GM19328 (cell line): Measurements from ENCODE around the gene MRRF.
"Not testable (repeated sequence)": the region's sequence is repeated elsewhere in the genome, so short reads cannot be mapped to it uniquely, and the experiment has no call there.

Source experiments
- ATAC-seq: cut with Tn5 transposase; IDR thresholded peaks from one replicate; pipeline ENCODE4 v1.9.1; 2021; ENCODE audit warnings: mild to moderate bottlenecking, moderate library complexity; ENCODE audit not compliant: unreplicated experiment

Gene MRRF

GRCh38 chr9:122274055-122274454, 9.4 kb downstream of the MRRF start:
- ATAC-seq: no peak

DNA sequence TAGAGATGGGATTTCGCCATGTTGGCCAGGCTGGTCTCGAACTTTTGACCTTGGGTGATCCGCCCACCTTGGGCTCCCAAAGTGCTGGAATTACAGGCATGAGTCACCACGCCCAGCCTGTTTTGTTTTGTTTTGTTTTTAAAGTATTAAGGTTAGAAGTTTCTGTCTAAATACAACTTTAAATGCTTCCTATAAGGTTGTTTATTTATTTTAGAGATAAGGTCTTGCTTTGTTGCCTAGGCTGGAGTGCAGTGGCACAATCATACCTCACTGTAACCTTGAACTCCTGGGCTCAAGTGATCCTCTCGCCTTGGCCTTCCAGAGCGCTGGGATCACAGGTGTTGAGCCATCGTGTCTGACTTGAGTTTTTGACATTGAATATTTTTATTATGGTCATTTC, 11.4 kb downstream of the MRRF start:
- no peak for ATAC-seq

DNA sequence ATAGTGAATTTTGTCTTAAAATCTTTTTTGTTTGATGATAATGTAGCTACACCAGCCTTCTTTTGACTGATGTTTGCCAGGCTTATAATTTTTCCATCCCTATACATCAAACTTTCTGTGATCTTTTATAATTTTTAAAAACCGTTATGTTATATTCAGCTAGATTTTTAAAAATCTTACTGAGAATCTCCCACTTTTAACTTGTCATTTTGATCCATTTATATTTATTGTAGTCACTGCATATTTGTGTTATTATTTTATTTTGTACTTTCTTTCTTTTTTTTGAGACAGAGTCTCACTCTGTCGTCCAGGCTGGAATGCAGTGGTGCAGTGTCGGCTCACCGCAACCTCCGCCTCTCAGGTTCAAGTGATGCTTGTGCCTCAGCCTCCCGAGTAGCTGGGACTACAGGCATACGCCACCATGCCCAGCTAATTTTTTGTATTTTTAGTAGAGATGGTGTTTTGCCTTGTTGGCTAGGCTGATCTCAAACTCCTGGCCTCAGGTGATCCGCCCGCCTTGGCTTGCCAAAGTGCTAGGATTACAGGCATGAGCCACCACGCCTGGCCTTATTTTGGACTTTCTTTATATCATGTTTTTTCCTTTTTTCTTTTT, 12.7 kb downstream of the MRRF start:
- no peak for ATAC-seq

GRCh38 chr9:122281368-122281767, 16.7 kb downstream of the MRRF start:
- no peak for ATAC-seq

- ATAC-seq: no peak
These were observed 22.1 kb downstream of the MRRF start for GRCh38 chr9:122286764-122287163.

- ATAC-seq: no peak
These were observed 22.6 kb downstream of the MRRF start for GRCh38 chr9:122287214-122287720.

DNA sequence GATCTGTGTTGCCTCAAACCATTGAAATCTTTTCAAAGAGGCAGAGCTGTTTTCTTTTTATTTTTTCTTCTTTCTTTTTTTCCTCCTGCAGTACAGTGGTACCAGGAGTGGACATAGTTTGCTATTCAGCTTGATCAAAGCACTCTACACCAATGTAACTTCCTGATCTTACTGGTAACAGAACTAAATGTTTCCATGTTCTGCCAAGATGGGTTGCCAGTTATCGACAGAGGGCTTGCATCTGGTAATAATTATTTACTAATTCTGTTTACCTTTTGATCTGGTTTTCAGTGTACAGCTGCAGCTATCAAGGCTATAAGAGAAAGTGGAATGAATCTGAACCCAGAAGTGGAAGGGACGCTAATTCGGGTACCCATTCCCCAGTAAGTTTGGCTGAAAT, 26.8 kb downstream of the MRRF start:
- no peak for ATAC-seq

- no peak for ATAC-seq
These were observed 29.8 kb downstream of the MRRF start for GRCh38 chr9:122294531-122294930.

DNA sequence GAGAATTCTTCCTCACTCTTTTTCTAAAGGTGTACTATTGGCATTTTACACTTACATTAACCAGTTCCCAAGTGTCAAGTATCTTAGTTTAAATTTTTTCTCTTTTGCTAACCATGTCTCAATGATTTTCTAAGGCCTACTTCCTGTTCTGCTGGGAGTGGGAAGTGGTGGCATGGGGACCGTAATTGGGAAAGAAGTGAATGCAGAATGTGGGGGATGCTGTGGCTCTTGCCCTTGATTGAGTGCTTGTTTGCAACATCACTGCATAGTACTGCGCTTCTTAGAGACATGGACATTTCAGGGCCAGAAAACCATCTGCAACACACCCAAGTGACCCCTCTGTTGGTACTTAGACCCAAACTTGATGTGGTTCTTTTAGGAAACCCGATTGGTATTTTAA, 32.8 kb downstream of the MRRF start:
- ATAC-seq: no peak

- ATAC-seq: no peak
These were observed 37.8 kb downstream of the MRRF start for GRCh38 chr9:122302237-122303093.

GRCh38 chr9:122307061-122307460, 42.4 kb downstream of the MRRF start:
- ATAC-seq: no peak

DNA sequence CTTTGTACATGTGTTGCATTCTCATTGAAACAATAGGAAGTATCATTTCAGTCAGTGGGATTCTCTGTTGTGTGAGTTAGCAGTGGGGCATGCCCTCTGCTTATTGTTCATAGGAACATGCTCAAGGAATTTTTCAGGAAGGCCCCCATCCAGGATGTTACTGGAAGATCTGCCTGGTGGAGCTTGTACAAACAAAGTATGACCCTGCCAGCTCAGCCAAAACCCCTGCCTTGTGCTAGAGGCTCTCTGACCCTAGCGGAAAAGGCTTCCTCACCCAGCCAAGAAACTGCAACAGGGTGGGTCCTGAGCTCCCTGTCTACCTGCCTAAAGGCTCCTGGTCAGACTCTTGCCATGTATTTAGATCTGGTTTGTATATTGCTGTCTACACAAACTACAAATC, 43.2 kb downstream of the MRRF start:
- ATAC-seq: no peak

- no peak for ATAC-seq
These were observed 45.2 kb downstream of the MRRF start for GRCh38 chr9:122309861-122310260.

DNA sequence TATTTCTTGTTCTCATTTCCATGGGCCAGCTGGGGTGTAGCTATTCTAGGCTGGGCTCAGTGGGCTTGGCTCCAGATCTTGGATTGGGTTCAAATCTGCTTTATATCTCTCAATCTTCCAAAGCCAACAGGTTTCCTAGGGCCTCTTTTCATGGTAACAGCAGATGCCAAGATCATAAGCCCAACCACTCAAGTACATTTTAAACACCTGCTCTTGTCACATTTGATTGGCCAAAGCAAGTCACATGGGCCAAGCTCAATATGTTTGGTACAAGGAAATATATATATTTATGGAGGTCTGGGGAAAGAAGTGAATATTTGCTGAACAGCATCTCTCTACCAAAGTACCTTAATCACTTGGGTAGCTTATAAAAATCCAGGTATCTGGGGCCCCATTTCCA, 49.5 kb downstream of the MRRF start:
- ATAC-seq: no peak

- ATAC-seq: no peak
These were observed 50.9 kb downstream of the MRRF start for GRCh38 chr9:122315534-122315933.

DNA sequence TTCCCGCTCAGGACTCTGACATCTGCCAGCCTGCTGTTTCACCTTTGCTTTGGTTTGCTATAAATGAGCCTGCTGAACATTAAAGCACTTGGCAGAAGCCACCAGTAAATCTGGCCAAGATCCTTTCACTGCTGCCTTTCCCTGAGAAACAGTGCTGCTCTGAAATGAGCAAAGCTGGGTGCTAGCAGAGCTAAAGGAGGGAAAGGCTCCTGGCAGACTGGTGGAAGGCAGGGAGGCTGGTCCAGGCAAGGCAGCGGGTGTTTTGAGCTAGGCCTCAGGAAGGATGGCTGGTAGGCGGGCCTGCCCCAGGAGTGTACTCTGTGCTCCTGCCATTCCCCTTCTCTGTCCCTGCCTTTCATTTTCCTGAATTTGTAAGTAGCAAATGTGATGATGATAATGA, 53.6 kb downstream of the MRRF start:
- ATAC-seq: no peak

- ATAC-seq: no peak
These were observed 55.8 kb downstream of the MRRF start for GRCh38 chr9:122320413-122320881.

DNA sequence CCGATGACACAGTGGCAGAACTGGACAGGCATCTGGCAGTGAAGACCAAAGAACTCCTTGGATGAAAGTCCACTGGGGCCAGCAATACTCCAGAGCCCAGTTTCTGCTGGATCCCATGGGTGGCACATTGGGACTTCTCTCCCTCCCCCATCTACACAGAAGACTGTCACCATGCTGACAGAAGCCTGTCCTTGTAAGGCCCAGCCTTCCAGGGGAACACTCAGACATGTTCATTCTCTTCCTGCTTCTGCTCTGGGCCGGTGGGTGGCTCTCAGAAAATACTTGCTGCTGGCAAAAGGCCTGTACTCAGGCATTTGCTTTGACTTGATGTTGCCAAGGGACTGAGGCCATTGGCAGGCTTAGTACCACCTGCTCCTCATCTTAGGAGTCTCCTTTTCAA, 57.9 kb downstream of the MRRF start:
- no peak for ATAC-seq

DNA sequence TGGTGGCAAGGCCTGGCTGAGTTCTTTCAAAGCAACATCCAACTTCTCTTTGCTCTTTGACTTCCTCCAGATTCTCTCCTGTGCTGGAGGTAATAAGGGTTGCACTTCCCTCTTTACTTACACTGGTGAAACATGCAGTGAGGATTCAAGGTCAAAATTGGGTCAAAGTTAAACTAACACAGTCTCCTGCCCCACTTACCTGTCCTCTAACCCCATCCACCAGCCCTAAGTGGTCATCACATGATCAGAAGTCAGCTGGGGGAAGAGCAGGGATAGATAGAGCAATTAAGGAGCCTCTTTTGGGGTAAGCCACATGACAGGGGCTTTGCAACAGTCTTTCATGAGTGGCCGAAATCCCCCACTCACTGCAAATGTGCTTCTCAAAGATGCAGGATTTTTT, 60.0 kb downstream of the MRRF start:
- not testable (repeated sequence) for ATAC-seq

DNA sequence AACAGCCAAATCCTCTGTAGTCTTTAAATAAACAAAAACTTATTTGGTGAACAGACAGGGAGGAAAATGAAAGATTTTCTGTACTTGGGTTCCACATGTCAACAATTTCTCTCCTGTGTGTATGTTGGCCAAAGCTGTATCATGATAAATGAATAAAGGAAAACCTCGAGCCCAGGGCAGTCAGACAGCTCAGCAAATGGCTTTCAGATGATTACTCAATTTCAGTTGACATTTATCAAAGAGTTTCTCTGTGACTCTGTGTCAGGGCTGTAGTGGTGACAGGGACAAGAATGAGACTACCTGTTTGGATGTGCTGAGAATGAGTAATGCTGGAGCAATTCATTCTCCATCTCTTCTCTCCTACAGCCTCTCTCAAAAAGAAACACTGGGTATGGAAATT, 60.4 kb downstream of the MRRF start:
- ATAC-seq: no peak

DNA sequence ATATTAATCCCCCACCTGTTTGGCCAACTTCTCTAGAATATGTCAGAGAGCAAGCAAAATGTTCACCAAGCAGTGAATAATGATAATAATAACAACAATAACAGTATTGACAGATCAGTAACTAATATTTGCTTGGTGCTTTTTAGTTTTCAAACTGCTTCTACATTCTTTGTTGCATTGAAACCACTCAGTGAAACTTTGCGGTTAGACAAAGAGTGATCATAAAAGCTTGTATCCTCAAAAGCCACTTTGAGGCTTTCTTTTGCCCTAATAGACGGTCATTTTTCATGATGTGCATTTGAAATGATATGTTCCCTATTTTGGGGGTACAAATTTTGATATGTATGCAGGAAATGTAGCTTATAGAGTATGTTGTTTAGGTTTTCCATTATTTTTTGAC, 62.5 kb downstream of the MRRF start:
- ATAC-seq: no peak

DNA sequence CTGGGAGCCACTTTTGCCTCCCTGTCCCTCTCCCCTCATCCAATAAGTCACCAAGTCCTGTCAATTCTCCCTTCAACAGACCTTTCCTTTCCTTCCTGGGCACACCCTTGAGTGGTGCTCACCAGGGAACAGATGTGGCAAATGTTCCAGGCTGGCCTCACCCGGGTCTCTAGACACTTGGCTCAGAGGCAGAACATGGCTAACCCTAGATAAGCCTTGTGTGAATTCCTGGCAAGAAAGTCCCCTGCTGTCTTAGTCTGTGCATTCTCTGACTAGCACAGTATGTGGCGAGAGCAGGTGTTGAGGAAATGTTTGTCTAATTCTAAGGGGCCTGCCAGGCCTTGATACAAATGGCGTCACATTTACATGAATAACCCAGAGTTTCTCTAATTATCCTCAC, 64.9 kb downstream of the MRRF start:
- ATAC-seq: no peak
